Measurements from ENCODE around the gene FBL.
"Not testable (repeated sequence)": the region's sequence is repeated elsewhere in the genome, so short reads cannot be mapped to it uniquely, and the experiment has no call there.

The FBL gene

DNA sequence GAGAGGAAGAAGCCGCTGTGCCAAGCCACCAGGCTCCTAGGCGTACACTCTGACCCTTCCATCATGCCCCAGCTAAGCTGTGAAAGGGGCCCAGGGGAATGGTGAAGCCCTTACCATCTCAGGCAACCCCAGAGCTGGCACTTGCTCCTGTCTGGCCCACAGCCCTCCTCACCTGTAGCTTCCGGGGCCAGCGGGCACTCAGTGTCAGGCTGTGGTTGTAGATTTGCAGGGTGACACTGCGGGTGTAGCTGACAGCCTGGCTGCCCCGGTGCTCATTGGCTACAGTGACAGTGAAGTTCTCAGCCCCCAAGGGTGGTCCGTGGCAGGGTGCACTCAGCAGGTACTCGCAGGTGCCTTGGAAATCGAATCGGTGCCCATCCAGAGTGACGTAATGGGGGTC is 30.3 kb upstream of the FBL start:
- not testable (repeated sequence) for H4K20me1 ChIP-seq (ENCODE audit: control insufficient read depth, insufficient read depth, low read depth, low read length); H3K9me2 ChIP-seq (replicated peaks; ENCODE audit: control insufficient read depth, low read length); H3K27me3 ChIP-seq (ENCODE audit: control insufficient read depth, low read length); H3K36me3 ChIP-seq (ENCODE audit: control insufficient read depth, low read length); H3K27ac ChIP-seq (ENCODE audit: low read depth, low read length); H3K4me1 ChIP-seq (ENCODE audit: control insufficient read depth, low read length); H3K4me2 ChIP-seq (ENCODE audit: low read length); H3K4me3 ChIP-seq (ENCODE audit: low read length); H3K9me3 ChIP-seq (ENCODE audit: control insufficient read depth, insufficient read depth, low read length); H3K79me2 ChIP-seq (ENCODE audit: control insufficient read depth, low read length); H3F3A ChIP-seq (ENCODE audit: control insufficient read depth, insufficient read depth)

DNA sequence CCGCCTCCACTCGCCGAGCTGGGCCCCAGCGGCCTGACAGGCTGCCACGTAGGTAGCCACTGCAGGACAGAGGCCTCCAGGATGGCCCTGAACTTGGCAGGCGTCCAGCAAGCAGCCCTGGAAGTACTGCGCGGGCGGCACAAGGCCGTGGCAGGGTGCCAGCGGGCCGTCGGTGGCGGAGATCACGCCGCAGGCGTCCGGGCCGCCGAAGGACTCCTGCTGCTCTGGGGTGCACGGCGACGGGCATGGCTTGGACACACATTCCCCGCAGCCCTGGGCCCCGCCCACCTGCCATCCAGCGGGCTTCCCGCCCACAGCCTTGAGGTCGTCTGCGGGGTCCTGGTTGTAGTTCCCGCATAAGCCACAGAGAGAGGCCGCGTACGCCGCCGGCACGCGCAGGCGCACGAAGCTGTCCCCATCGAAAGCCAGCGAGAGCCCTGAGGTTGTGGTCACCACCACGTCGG is 29.3 kb upstream of the FBL start:
- not testable (repeated sequence) for H3K9me3 ChIP-seq (ENCODE audit: control insufficient read depth, insufficient read depth, low read length); H3K4me1 ChIP-seq (ENCODE audit: control insufficient read depth, low read length); H3F3A ChIP-seq (ENCODE audit: control insufficient read depth, insufficient read depth); H3K9me2 ChIP-seq (replicated peaks; ENCODE audit: control insufficient read depth, low read length); H3K27me3 ChIP-seq (ENCODE audit: control insufficient read depth, low read length); H3K27ac ChIP-seq (ENCODE audit: low read depth, low read length); H3K4me2 ChIP-seq (ENCODE audit: low read length); H3K79me2 ChIP-seq (ENCODE audit: control insufficient read depth, low read length); H3K4me3 ChIP-seq (ENCODE audit: low read length); H4K20me1 ChIP-seq (ENCODE audit: control insufficient read depth, insufficient read depth, low read depth, low read length); H3K36me3 ChIP-seq (ENCODE audit: control insufficient read depth, low read length)

DNA sequence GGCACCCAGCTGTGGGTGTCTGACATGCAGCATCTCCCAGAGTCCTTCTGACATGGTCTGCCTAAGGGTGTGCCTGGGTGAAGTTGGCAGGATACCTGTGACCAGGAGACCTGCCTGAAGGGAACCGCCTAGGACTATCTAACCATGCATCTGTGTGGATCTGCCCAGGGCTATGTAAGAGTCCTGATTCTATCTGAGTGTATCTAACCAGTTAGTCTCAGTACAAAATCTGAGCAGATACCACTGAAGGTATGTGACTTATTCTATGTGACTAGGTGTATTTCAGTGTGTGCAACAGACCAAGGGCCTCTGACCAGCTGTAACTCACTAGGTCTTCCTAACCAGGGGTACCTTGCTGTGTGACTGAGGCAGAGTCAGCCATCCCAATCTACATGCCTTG is 28.2 kb upstream of the FBL start:
- H4K20me1 ChIP-seq (ENCODE audit: control insufficient read depth, insufficient read depth, low read depth, low read length) = no peaks in the 10 kb centered on the region
- H3F3A ChIP-seq (ENCODE audit: control insufficient read depth, insufficient read depth) = no peaks in the 10 kb centered on the region
- H3K4me1 ChIP-seq (ENCODE audit: control insufficient read depth, low read length) = no peaks in the 10 kb centered on the region
- H3K27ac ChIP-seq (ENCODE audit: low read depth, low read length) = no peak overlapping the region
- no peaks in the 10 kb centered on the region for H3K9me2 ChIP-seq (replicated peaks; ENCODE audit: control insufficient read depth, low read length)
- no peaks in the 10 kb centered on the region for H3K79me2 ChIP-seq (ENCODE audit: control insufficient read depth, low read length)
- H3K9me3 ChIP-seq (ENCODE audit: control insufficient read depth, insufficient read depth, low read length) = no peaks in the 10 kb centered on the region
- H3K27me3 ChIP-seq (ENCODE audit: control insufficient read depth, low read length) = no peaks in the 10 kb centered on the region
- H3K4me3 ChIP-seq (ENCODE audit: low read length) = no peak overlapping the region
- TF ChIP-seq, protein P1, sequence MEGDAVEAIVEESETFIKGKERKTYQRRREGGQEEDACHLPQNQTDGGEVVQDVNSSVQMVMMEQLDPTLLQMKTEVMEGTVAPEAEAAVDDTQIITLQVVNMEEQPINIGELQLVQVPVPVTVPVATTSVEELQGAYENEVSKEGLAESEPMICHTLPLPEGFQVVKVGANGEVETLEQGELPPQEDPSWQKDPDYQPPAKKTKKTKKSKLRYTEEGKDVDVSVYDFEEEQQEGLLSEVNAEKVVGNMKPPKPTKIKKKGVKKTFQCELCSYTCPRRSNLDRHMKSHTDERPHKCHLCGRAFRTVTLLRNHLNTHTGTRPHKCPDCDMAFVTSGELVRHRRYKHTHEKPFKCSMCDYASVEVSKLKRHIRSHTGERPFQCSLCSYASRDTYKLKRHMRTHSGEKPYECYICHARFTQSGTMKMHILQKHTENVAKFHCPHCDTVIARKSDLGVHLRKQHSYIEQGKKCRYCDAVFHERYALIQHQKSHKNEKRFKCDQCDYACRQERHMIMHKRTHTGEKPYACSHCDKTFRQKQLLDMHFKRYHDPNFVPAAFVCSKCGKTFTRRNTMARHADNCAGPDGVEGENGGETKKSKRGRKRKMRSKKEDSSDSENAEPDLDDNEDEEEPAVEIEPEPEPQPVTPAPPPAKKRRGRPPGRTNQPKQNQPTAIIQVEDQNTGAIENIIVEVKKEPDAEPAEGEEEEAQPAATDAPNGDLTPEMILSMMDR (IDR thresholded peaks at IDR 0.05; ENCODE audit: low read depth, low read length, poor library complexity, severe bottlenecking) = no peak
- TF ChIP-seq EZH2phosphoT487 (IDR thresholded peaks at IDR 0.05; ENCODE audit: borderline replicate concordance, low read length) = no peak
- H3K4me2 ChIP-seq (ENCODE audit: low read length) = no peak overlapping the region
- no peaks in the 10 kb centered on the region for H3K36me3 ChIP-seq (ENCODE audit: control insufficient read depth, low read length)

DNA sequence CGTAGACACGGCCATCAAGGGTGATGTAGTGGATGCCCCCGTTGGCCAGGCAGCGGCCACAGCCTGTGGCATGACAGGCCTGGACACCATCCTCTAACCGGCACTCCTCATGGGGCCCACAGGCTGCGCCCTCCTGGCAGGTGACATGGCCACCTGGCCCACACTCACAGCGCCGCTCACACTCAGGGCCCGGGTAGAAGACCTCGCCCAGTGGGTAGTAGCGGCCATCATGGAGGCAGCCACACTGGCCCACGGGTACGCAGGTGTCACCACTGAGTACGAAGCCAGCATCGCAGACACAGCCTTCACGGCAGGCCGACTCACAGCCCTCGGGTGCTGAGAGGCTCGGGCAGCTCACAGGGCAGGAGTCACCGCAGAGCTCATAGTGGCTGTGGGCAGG is 27.2 kb upstream of the FBL start:
- no peaks in the 10 kb centered on the region for H3K4me1 ChIP-seq (ENCODE audit: control insufficient read depth, low read length)
- TF ChIP-seq, protein P1 (IDR thresholded peaks at IDR 0.05; ENCODE audit: low read depth, low read length, poor library complexity, severe bottlenecking) = no peak
- no peak for TF ChIP-seq EZH2phosphoT487 (IDR thresholded peaks at IDR 0.05; ENCODE audit: borderline replicate concordance, low read length)
- H3K4me2 ChIP-seq (ENCODE audit: low read length) = no peak overlapping the region
- no peaks in the 10 kb centered on the region for H3F3A ChIP-seq (ENCODE audit: control insufficient read depth, insufficient read depth)
- no peak overlapping the region for H3K4me3 ChIP-seq (ENCODE audit: low read length)
- no peaks in the 10 kb centered on the region for H3K9me2 ChIP-seq (replicated peaks; ENCODE audit: control insufficient read depth, low read length)
- no peaks in the 10 kb centered on the region for H3K79me2 ChIP-seq (ENCODE audit: control insufficient read depth, low read length)
- H3K27ac ChIP-seq (ENCODE audit: low read depth, low read length) = no peak overlapping the region
- no peaks in the 10 kb centered on the region for H3K36me3 ChIP-seq (ENCODE audit: control insufficient read depth, low read length)
- no peaks in the 10 kb centered on the region for H4K20me1 ChIP-seq (ENCODE audit: control insufficient read depth, insufficient read depth, low read depth, low read length)
- H3K9me3 ChIP-seq (ENCODE audit: control insufficient read depth, insufficient read depth, low read length) = no peaks in the 10 kb centered on the region
- no peaks in the 10 kb centered on the region for H3K27me3 ChIP-seq (ENCODE audit: control insufficient read depth, low read length)
